CD14-positive monocyte (primary cell): ENCODE data around the gene ARHGAP9. TPM values are rescaled to one million over a fixed set of nuclear protein-coding genes. Genes with fewer than 3 reads are reported as not detected.

Source experiments
- DNase-seq, 3 donors: peaks; one replicate each; pipeline ENCODE4 v3.0.0-alpha.2; 2011 to 2022
- H2AFZ ChIP-seq: 2 replicates; pipeline ENCODE4 v1.6.0; 2012; ENCODE audit warnings: mild to moderate bottlenecking, low read depth, low read length, inconsistent platforms; ENCODE audit not compliant: insufficient read depth, poor library complexity, severe bottlenecking
- H3K27ac ChIP-seq, 2 donors: 1 replicate in 1 of 2; 2 replicates in 1 of 2; pipeline ENCODE4 v1.5.1; 2012 to 2013; ENCODE audit warnings: low read length in 2 of 2, control low read depth in 1 of 2, inconsistent platforms in 1 of 2, low read depth in 1 of 2, mild to moderate bottlenecking in 1 of 2
- H3K27me3 ChIP-seq, 2 donors: one replicate each; pipeline versions ENCODE4 v1.6.0 to v1.6.1; 2011 to 2013; ENCODE audit warnings: low read length in 2 of 2; ENCODE audit not compliant: control insufficient read depth in 2 of 2, insufficient read depth in 2 of 2
- H3K36me3 ChIP-seq, 2 donors: replicated peaks in 1 of 2; 1 replicate in 1 of 2; 2 replicates in 1 of 2; pipeline versions ENCODE4 v1.5.1 to v1.6.1; 2012 to 2013; ENCODE audit warnings: low read length in 2 of 2, control low read depth in 1 of 2, inconsistent platforms in 1 of 2, mild to moderate bottlenecking in 1 of 2; ENCODE audit not compliant: insufficient read depth in 2 of 2, control insufficient read depth in 1 of 2
- H3K4me1 ChIP-seq, 2 donors: 1 replicate in 1 of 2; 2 replicates in 1 of 2; pipeline versions ENCODE4 v1.5.1 to v1.6.1; 2012 to 2013; ENCODE audit warnings: low read length in 2 of 2, control low read depth in 1 of 2, inconsistent platforms in 1 of 2, mild to moderate bottlenecking in 1 of 2, moderate library complexity in 1 of 2; ENCODE audit not compliant: insufficient read depth in 2 of 2, control insufficient read depth in 1 of 2
- H3K4me2 ChIP-seq: replicated peaks from 2 replicates; pipeline ENCODE3; 2012; ENCODE audit warnings: low read length, moderate library complexity, mild to moderate bottlenecking; ENCODE audit not compliant: poor library complexity, severe bottlenecking; ENCODE audit errors: extremely low read depth
- H3K4me3 ChIP-seq, 3 experiments: fragments of 200-600 bp in 1 of 3; sonication (generic) in 1 of 3; replicated peaks in 1 of 3; 1 replicate in 2 of 3; 2 replicates in 1 of 3; pipeline ENCODE4 v1.5.1; 2011 to 2013; ENCODE audit warnings: low read length in 3 of 3, mild to moderate bottlenecking in 3 of 3, control low read depth in 2 of 3, low read depth in 2 of 3, inconsistent platforms in 1 of 3, moderate library complexity in 1 of 3
- H3K79me2 ChIP-seq: 2 replicates; pipeline ENCODE4 v1.6.0; 2012; ENCODE audit warnings: mild to moderate bottlenecking, control low read depth, inconsistent platforms, low read length, moderate library complexity; ENCODE audit not compliant: insufficient read depth
- H3K9ac ChIP-seq: 2 replicates; pipeline ENCODE4 v1.6.0; 2017; ENCODE audit warnings: low read length, mild to moderate bottlenecking; ENCODE audit not compliant: insufficient read depth, poor library complexity, severe bottlenecking
- H3K9me3 ChIP-seq, 2 donors: replicated peaks in 1 of 2; 1 replicate in 1 of 2; 2 replicates in 1 of 2; pipeline versions ENCODE4 v1.5.1 to v1.6.1; 2012 to 2013; ENCODE audit warnings: low read length in 2 of 2, control low read depth in 1 of 2; ENCODE audit not compliant: control insufficient read depth in 1 of 2, insufficient read depth in 1 of 2
- H4K20me1 ChIP-seq: 2 replicates; pipeline ENCODE4 v1.6.0; 2012; ENCODE audit warnings: mild to moderate bottlenecking, low read length, control low read depth, moderate library complexity; ENCODE audit not compliant: insufficient read depth
- H3K27ac Mint-ChIP-seq, 7 donors: one replicate each; pipeline ENCODE4 v1.8.0; 2020; ENCODE audit warnings: mild to moderate bottlenecking in 7 of 7, mixed read lengths in 7 of 7, moderate library complexity in 6 of 7, inconsistent platforms in 2 of 7
- H3K27me3 Mint-ChIP-seq, 3 donors: one replicate each; pipeline ENCODE4 v1.8.0; 2021 to 2022; ENCODE audit warnings: low read depth in 3 of 3, mild to moderate bottlenecking in 3 of 3, mixed read lengths in 3 of 3, moderate library complexity in 3 of 3, inconsistent platforms in 1 of 3
- H3K36me3 Mint-ChIP-seq, 2 donors: one replicate each; pipeline ENCODE4 v1.8.0; 2020; ENCODE audit warnings: mixed read lengths in 2 of 2, inconsistent platforms in 1 of 2, mild to moderate bottlenecking in 1 of 2
- H3K4me1 Mint-ChIP-seq: one replicate; pipeline ENCODE4 v1.8.0; 2020; ENCODE audit warnings: mild to moderate bottlenecking, mixed read lengths
- H3K4me3 Mint-ChIP-seq, 2 donors: one replicate each; pipeline ENCODE4 v1.8.0; 2020; ENCODE audit warnings: mild to moderate bottlenecking in 2 of 2, mixed read lengths in 2 of 2, moderate library complexity in 1 of 2
- H3K9me3 Mint-ChIP-seq, 7 donors: one replicate each; pipeline ENCODE4 v1.8.0; 2020 to 2022; ENCODE audit warnings: mixed read lengths in 7 of 7, mild to moderate bottlenecking in 6 of 7, moderate library complexity in 6 of 7, inconsistent platforms in 2 of 7
- WGBS: methylation state at CpG from one replicate; pipeline ENCODE4 v1.1.5; 2013; ENCODE audit warnings: missing lambda C conversion rate; ENCODE audit not compliant: insufficient coverage; 5-methylcytosine and 5-hydroxymethylcytosine counted together
- intact Hi-C, 2 donors: fragments of 100-400 bp; cut with micrococcal nuclease; formaldehyde crosslinking; loops; one replicate each; pipeline versions ENCODE4 v1.15.0 to v1.15.1; 2023
- polyA plus RNA-seq, 3 donors: library from polyadenylated mRNA; depleted of rRNA in 1 of 3; unstranded in 2 of 3; stranded (reverse) in 1 of 3; fragments of 300-500 nt in 2 of 3; fragments of >200 nt in 1 of 3; fragmentation: Illumina TruSeq in 2 of 3; gene quantifications; 1 replicate in 2 of 3; 2 replicates in 1 of 3; pipeline ENCODE4 v1.2.3, GENCODE V29; 2012 to 2021
- TF ChIP-seq, protein P1 (sequence below): fragments of 200-600 bp; IDR thresholded peaks from one replicate; pipeline ENCODE4 v1.8.0; 2022; ENCODE audit warnings: antibody characterized with exemption, mild to moderate bottlenecking

The ARHGAP9 gene
- polyA plus RNA-seq, 3 donors, result 211 to 581 (median 213) TPM

- H3K4me1 ChIP-seq, result peaks cover 15 to 21% of the 10 kb centered on the region in 2 donors
- Mint-ChIP-seq H3K27me3 (no peaks in the 10 kb centered on the region), H3K9me3 (peaks cover 0 to 1% (median 0%) of the 10 kb centered on the region in 7 donors), H3K36me3 (peaks cover 3% of the 10 kb centered on the region in 2 donors), H3K4me1 (peaks cover 29% of the 10 kb centered on the region), H3K27ac (peak within 1 kb of the TSS; percentile 97 to 99 (median 99)), H3K4me3 (peak within 1 kb of the TSS; percentile 89 to 99)
- intact Hi-C loops, result no loop called here
- TF ChIP-seq, protein P1, sequence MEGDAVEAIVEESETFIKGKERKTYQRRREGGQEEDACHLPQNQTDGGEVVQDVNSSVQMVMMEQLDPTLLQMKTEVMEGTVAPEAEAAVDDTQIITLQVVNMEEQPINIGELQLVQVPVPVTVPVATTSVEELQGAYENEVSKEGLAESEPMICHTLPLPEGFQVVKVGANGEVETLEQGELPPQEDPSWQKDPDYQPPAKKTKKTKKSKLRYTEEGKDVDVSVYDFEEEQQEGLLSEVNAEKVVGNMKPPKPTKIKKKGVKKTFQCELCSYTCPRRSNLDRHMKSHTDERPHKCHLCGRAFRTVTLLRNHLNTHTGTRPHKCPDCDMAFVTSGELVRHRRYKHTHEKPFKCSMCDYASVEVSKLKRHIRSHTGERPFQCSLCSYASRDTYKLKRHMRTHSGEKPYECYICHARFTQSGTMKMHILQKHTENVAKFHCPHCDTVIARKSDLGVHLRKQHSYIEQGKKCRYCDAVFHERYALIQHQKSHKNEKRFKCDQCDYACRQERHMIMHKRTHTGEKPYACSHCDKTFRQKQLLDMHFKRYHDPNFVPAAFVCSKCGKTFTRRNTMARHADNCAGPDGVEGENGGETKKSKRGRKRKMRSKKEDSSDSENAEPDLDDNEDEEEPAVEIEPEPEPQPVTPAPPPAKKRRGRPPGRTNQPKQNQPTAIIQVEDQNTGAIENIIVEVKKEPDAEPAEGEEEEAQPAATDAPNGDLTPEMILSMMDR, result no peak
- peak within 1 kb of the TSS; percentile 60 to 82 (median 82) for H3K4me3 ChIP-seq
- H3K36me3 ChIP-seq, result no peaks in the 10 kb centered on the region
- H3K9ac ChIP-seq, result peak within 1 kb of the TSS; percentile 84
- peak within 1 kb of the TSS; percentile 71 to 99 for H3K27ac ChIP-seq
- DNase-seq, result peak; percentile 96 to 98 (median 97)
- no peaks in the 10 kb centered on the region for H4K20me1 ChIP-seq
- no peaks in the 10 kb centered on the region for H3K9me3 ChIP-seq
- H3K4me2 ChIP-seq, result peak within 1 kb of the TSS; percentile 81
- WGBS, result 0% methylated on average over 19 of the region's 41 CpGs
- H2AFZ ChIP-seq, result peak within 1 kb of the TSS; percentile 90
- H3K79me2 ChIP-seq, result peaks cover 36% of the 10 kb centered on the region
- H3K27me3 ChIP-seq, result no peaks in the 10 kb centered on the region
These were observed 48.6 kb downstream of the ARHGAP9 start, which contains the start of gene R3HDM2 for GRCh38 chr12:57430931-57431566. Gene R3HDM2 (minus strand): TSS chr12:57431043. CDS start chr12:57310428, 120,615 bp downstream.

DNA sequence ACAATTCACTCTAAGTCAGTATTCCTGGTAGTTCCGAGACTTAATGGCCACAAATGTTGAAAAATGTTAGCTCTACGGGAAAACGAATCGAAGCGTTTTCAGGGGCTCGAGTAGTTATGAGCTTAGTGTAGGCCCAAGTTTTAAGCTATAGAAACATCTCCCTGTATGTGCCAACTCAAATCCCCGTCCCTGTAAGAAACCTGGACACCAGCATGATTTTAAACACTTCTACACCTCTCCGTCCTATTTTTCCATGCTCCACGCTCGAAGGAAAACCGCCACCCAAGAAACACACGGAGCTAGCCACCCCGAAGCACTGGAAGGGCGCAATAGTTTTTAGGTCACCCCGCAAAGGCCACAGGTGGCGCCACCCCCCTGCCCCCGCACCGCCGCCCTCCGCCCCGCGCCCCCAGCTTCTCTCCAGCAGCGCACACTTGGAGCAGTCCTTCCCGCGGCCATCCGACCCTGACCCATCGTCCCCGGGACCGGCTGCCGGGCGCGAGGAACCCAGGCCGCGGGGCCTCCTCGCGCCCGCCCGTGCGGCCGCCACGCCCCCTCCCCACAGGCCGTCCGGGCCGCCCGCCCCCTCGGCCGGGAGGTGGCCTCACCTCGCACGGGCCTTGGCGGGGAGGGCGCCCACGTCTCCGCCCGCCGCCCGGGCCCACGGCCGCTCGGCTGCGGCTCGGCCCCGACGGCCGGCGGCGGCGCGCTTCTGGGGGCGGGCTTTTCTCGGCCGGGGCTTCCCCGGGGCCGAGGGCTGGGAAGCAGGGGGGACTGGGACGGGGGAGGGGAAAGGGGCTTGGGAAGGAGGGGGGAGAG, 49.3 kb downstream of the ARHGAP9 start:
- Histone ChIP-seq H3K4me3 (peak overlapping the region; percentile 60 to 82 (median 82)), H3K36me3 (peaks cover 0 to 2% of the 10 kb centered on the region in 2 donors), H3K27me3 (no peaks in the 10 kb centered on the region), H3K79me2 (peaks cover 43% of the 10 kb centered on the region), H3K9ac (peak overlapping the region; percentile 84), H3K4me2 (peak overlapping the region; percentile 81), H4K20me1 (peaks cover 3% of the 10 kb centered on the region), H3K4me1 (peaks cover 15 to 21% of the 10 kb centered on the region in 2 donors), H3K9me3 (no peaks in the 10 kb centered on the region), H2AFZ (peak overlapping the region; percentile 90), H3K27ac (peak overlapping the region; percentile 71 to 99)
- Mint-ChIP-seq H3K4me3 (peak overlapping the region; percentile 89 to 99), H3K9me3 (peaks cover 0 to 1% (median 0%) of the 10 kb centered on the region in 7 donors), H3K4me1 (peaks cover 26% of the 10 kb centered on the region), H3K36me3 (peaks cover 7 to 10% of the 10 kb centered on the region in 2 donors), H3K27me3 (no peaks in the 10 kb centered on the region), H3K27ac (peak overlapping the region; percentile 97 to 99 (median 99))
- TF ChIP-seq, protein P1, result peak; percentile 19
- WGBS, result under 1% methylated on average over 56 of the region's 74 CpGs
- intact Hi-C loops, result no loop called here
- DNase-seq, result peak in 1 of 3 donors; percentile 30
